Peyer's patch (tissue), 4 donors: ENCODE results near the gene FRMPD1.

ENCODE experiments used
- CTCF ChIP-seq, 6 experiments: fragments of 450-650 bp in 4 of 6; fragments of 200-600 bp in 2 of 6; sonication (generic) in 1 of 6; IDR thresholded peaks; one replicate each; pipeline ENCODE4 v1.5.1; 2017 to 2019; ENCODE audit warnings: antibody characterized with exemption in 6 of 6, mild to moderate bottlenecking in 3 of 6, moderate library complexity in 1 of 6
- POLR2A ChIP-seq, 2 donors: fragments of 450-650 bp; IDR thresholded peaks; one replicate each; pipeline ENCODE4 v1.5.1; 2017; ENCODE audit warnings: antibody characterized with exemption in 2 of 2, mild to moderate bottlenecking in 2 of 2, moderate library complexity in 2 of 2

DNA sequence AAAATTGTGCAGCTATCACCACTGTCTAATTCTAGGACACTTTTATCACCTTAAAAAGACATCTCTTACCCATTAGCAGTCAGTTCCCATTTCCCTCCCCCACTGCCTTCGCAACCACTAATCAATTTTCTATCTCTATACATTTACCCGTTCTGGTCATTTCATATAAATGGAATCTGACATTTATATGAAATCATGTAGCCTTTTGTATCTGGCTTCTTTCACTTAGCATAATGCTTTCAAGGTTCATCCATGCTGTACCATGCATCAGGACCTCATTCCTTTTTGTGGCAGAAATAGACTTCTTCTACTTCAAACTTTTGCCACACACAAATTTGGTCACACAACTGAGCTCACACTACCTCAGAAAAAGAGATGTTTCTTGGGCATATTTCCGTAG lies 32.2 kb downstream of the FRMPD1 start:
- TF ChIP-seq CTCF (IDR thresholded peaks at IDR 0.05) (no peak), POLR2A (IDR thresholded peaks at IDR 0.05) (no peak)
